Activated T-cell treated with anti-CD3 and anti-CD28 coated beads, Interleukin-2, amount 50 U/mL, for 4 hours (primary cell): Measurements from ENCODE around the gene CC2D2B. TPM values are rescaled to one million over a fixed set of nuclear protein-coding genes. Genes with fewer than 3 reads are reported as not detected.
A peak's percentile ranks its signal among the peaks of the same experiment; 100 is the strongest.

Source experiments
- ATAC-seq, 2 donors: fragments of 200-7000 bp; cut with Tn5 transposase; one replicate each; pipeline ENCODE4 v1.10.0; 2021
- DNase-seq: peaks from one replicate; pipeline ENCODE4 v3.0.0-alpha.2; 2020
- H3K27me3 Mint-ChIP-seq: one replicate; pipeline ENCODE4 v1.8.0; 2021; ENCODE audit warnings: low read depth, mixed read lengths
- H3K36me3 Mint-ChIP-seq: one replicate; pipeline ENCODE4 v1.8.0; 2022; ENCODE audit warnings: mixed read lengths; ENCODE audit not compliant: insufficient read depth
- H3K4me1 Mint-ChIP-seq: one replicate; pipeline ENCODE4 v1.8.0; 2021; ENCODE audit warnings: low read depth, mixed read lengths
- H3K4me3 Mint-ChIP-seq: one replicate; pipeline ENCODE4 v1.8.0; 2021; ENCODE audit warnings: mild to moderate bottlenecking, moderate library complexity, mixed read lengths
- H3K9me3 Mint-ChIP-seq: one replicate; pipeline ENCODE4 v1.8.0; 2021; ENCODE audit warnings: mixed read lengths
- total RNA-seq, 3 donors: library from RNA; stranded (reverse); gene quantifications; one replicate each; pipeline ENCODE4 v1.2.1, GENCODE V29; 2021

CC2D2B gene
- total RNA-seq, 3 donors from 2014 or later = not detected

- no peak for ATAC-seq
- Mint-ChIP-seq H3K9me3 (no peaks in the 10 kb centered on the region), H3K4me1 (peaks cover 12% of the 10 kb centered on the region), H3K36me3 (peaks cover 44% of the 10 kb centered on the region), H3K4me3 (no peak overlapping the region), H3K27me3 (no peaks in the 10 kb centered on the region)
- DNase-seq = no peak
These were observed 146.2 kb downstream of the CC2D2B start for GRCh38 chr10:96053985-96054384.

GRCh38 chr10:96056787-96057186 is 149.0 kb downstream of the CC2D2B start:
- Mint-ChIP-seq H3K27me3 (no peaks in the 10 kb centered on the region), H3K36me3 (peaks cover 49% of the 10 kb centered on the region), H3K4me3 (no peak overlapping the region), H3K9me3 (no peaks in the 10 kb centered on the region), H3K4me1 (peaks cover 2% of the 10 kb centered on the region)
- DNase-seq (no peak), ATAC-seq (no peak)

GRCh38 chr10:96061232-96061631 is 153.5 kb downstream of the CC2D2B start:
- H3K9me3 Mint-ChIP-seq = no peaks in the 10 kb centered on the region
- H3K4me3 Mint-ChIP-seq = no peak overlapping the region
- DNase-seq (no peak), ATAC-seq (no peak)
- H3K27me3 Mint-ChIP-seq = no peaks in the 10 kb centered on the region
- peaks cover 55% of the 10 kb centered on the region for H3K36me3 Mint-ChIP-seq
- peaks cover 3% of the 10 kb centered on the region for H3K4me1 Mint-ChIP-seq

GRCh38 chr10:96072674-96073073 is 164.9 kb downstream of the CC2D2B start:
- DNase-seq (no peak), ATAC-seq (no peak)
- H3K4me3 Mint-ChIP-seq = no peak overlapping the region
- H3K27me3 Mint-ChIP-seq = no peaks in the 10 kb centered on the region
- peaks cover 8% of the 10 kb centered on the region for H3K36me3 Mint-ChIP-seq
- H3K9me3 Mint-ChIP-seq = no peaks in the 10 kb centered on the region
- peaks cover 9% of the 10 kb centered on the region for H3K4me1 Mint-ChIP-seq

GRCh38 chr10:96073722-96074121 is 165.9 kb downstream of the CC2D2B start:
- no peaks in the 10 kb centered on the region for H3K9me3 Mint-ChIP-seq
- no peaks in the 10 kb centered on the region for H3K27me3 Mint-ChIP-seq
- H3K4me3 Mint-ChIP-seq = no peak overlapping the region
- ATAC-seq (peak; percentile 99), DNase-seq (no peak)
- peaks cover 11% of the 10 kb centered on the region for H3K36me3 Mint-ChIP-seq
- H3K4me1 Mint-ChIP-seq = peaks cover 9% of the 10 kb centered on the region

GRCh38 chr10:96074776-96075175 is 167.0 kb downstream of the CC2D2B start:
- Mint-ChIP-seq H3K27me3 (no peaks in the 10 kb centered on the region), H3K4me3 (no peak overlapping the region), H3K36me3 (peaks cover 14% of the 10 kb centered on the region), H3K9me3 (no peaks in the 10 kb centered on the region), H3K4me1 (peaks cover 9% of the 10 kb centered on the region)
- no peak for DNase-seq
- ATAC-seq = no peak

- H3K4me3 Mint-ChIP-seq = no peak overlapping the region
- ATAC-seq (no peak), DNase-seq (no peak)
- H3K9me3 Mint-ChIP-seq = no peaks in the 10 kb centered on the region
- H3K27me3 Mint-ChIP-seq = no peaks in the 10 kb centered on the region
- H3K4me1 Mint-ChIP-seq = peaks cover 9% of the 10 kb centered on the region
- H3K36me3 Mint-ChIP-seq = peaks cover 24% of the 10 kb centered on the region
These were observed 168.2 kb downstream of the CC2D2B start for GRCh38 chr10:96075977-96076376.

- H3K27me3 Mint-ChIP-seq = no peaks in the 10 kb centered on the region
- H3K9me3 Mint-ChIP-seq = no peaks in the 10 kb centered on the region
- peaks cover 30% of the 10 kb centered on the region for H3K36me3 Mint-ChIP-seq
- peaks cover 9% of the 10 kb centered on the region for H3K4me1 Mint-ChIP-seq
- DNase-seq (no peak), ATAC-seq (no peak)
- no peak overlapping the region for H3K4me3 Mint-ChIP-seq
These were observed 169.4 kb downstream of the CC2D2B start for GRCh38 chr10:96077156-96077555.

GRCh38 chr10:96082153-96082552 is 174.4 kb downstream of the CC2D2B start:
- ATAC-seq (no peak), DNase-seq (no peak)
- Mint-ChIP-seq H3K27me3 (no peaks in the 10 kb centered on the region), H3K9me3 (no peaks in the 10 kb centered on the region), H3K4me1 (no peaks in the 10 kb centered on the region), H3K36me3 (peaks cover 33% of the 10 kb centered on the region), H3K4me3 (no peak overlapping the region)

Other genes with a start within 250 kb of the CC2D2B start
- 10 to 100 TPM; 28.3 to 35.7 (median 29.3) TPM for gene TCTN3, start 214.0 kb upstream of the CC2D2B start, total RNA-seq
- under 1 TPM; 0.23 to 0.66 (median 0.57) TPM for gene ENTPD1, start 151.8 kb upstream of the CC2D2B start, total RNA-seq
- gene CCNJ, start 135.6 kb downstream of the CC2D2B start, total RNA-seq = 1 to 10 TPM; 8.9 to 9.6 (median 9.1) TPM
- gene ZNF518A, start 222.3 kb downstream of the CC2D2B start, total RNA-seq = 10 to 100 TPM in 2 of 3 donors, 1 to 10 TPM in 1; 8.4 to 11.8 (median 10.6) TPM